Neural progenitor cell (in vitro differentiated cells): Measurements from ENCODE around the gene ELAPOR2. TPM values are rescaled to one million over a fixed set of nuclear protein-coding genes. Genes with fewer than 3 reads are reported as not detected.
A peak's percentile ranks its signal among the peaks of the same experiment; 100 is the strongest.

Source experiments
- DNase-seq: peaks from one replicate; pipeline ENCODE4 v3.0.0-alpha.2; 2016; ENCODE audit warnings: low spot score
- H2AFZ ChIP-seq: fragments of 200-600 bp; sonication (generic); replicated peaks from 2 replicates; pipeline ENCODE4 v1.6.1; 2016; ENCODE audit warnings: antibody characterized with exemption
- H3F3A ChIP-seq: fragments of 200-600 bp; sonication (generic); 2 replicates; pipeline ENCODE4 v1.6.1; 2016; ENCODE audit warnings: antibody characterized with exemption, low read depth
- H3K27ac ChIP-seq: fragments of 200-600 bp; sonication (generic); 2 replicates; pipeline ENCODE4 v1.5.1; 2016; ENCODE audit warnings: mild to moderate bottlenecking
- H3K27me3 ChIP-seq: fragments of 200-600 bp; sonication (generic); 2 replicates; pipeline ENCODE4 v1.6.1; 2016; ENCODE audit warnings: mild to moderate bottlenecking, moderate library complexity
- H3K36me3 ChIP-seq: fragments of 200-600 bp; sonication (generic); 2 replicates; pipeline ENCODE4 v1.5.1; 2016
- H3K4me1 ChIP-seq: fragments of 200-600 bp; sonication (generic); 2 replicates; pipeline ENCODE4 v1.6.1; 2016; ENCODE audit warnings: mixed run types
- H3K4me2 ChIP-seq: fragments of 200-600 bp; sonication (generic); 2 replicates; pipeline ENCODE4 v1.6.1; 2016
- H3K4me3 ChIP-seq: fragments of 200-600 bp; sonication (generic); 2 replicates; pipeline ENCODE4 v1.5.1; 2016
- H3K79me2 ChIP-seq: fragments of 200-600 bp; sonication (generic); 2 replicates; pipeline ENCODE4 v1.6.1; 2016; ENCODE audit warnings: low read depth
- H3K9ac ChIP-seq: fragments of 200-600 bp; sonication (generic); 2 replicates; pipeline ENCODE4 v1.6.1; 2016
- H3K9me3 ChIP-seq: fragments of 200-600 bp; sonication (generic); 2 replicates; pipeline ENCODE4 v1.5.1; 2016; ENCODE audit warnings: low read depth
- H4K20me1 ChIP-seq: fragments of 200-600 bp; sonication (generic); 2 replicates; pipeline ENCODE4 v1.6.1; 2016; ENCODE audit warnings: low read depth
- H3K27ac Mint-ChIP-seq: 3 replicates; pipeline ENCODE4 v1.8.0; 2021; ENCODE audit warnings: mixed read lengths
- H3K27me3 Mint-ChIP-seq: 2 replicates; pipeline ENCODE4 v1.8.0; 2022; ENCODE audit warnings: low read depth, mild to moderate bottlenecking, inconsistent platforms, moderate library complexity, mixed read lengths; ENCODE audit not compliant: insufficient read depth
- H3K36me3 Mint-ChIP-seq: 3 replicates; pipeline ENCODE4 v1.8.0; 2021; ENCODE audit warnings: mixed read lengths
- H3K4me1 Mint-ChIP-seq: 3 replicates; pipeline ENCODE4 v1.8.0; 2021; ENCODE audit warnings: mixed read lengths
- H3K4me3 Mint-ChIP-seq: 3 replicates; pipeline ENCODE4 v1.8.0; 2021; ENCODE audit warnings: mild to moderate bottlenecking, moderate library complexity, mixed read lengths
- H3K9me3 Mint-ChIP-seq: 3 replicates; pipeline ENCODE4 v1.8.0; 2020; ENCODE audit warnings: mixed read lengths
- CTCF ChIP-seq: fragments of 200-600 bp; sonication (generic); IDR thresholded peaks from 2 replicates; pipeline ENCODE4 v1.5.1; 2017; ENCODE audit warnings: antibody characterized with exemption, mild to moderate bottlenecking
- EZH2 ChIP-seq: fragments of 200-600 bp; sonication (generic); IDR thresholded peaks from 2 replicates; pipeline ENCODE4 v1.6.1; 2017; ENCODE audit warnings: antibody characterized with exemption, mild to moderate bottlenecking, moderate library complexity
- EZH2phosphoT487 ChIP-seq: fragments of 200-600 bp; sonication (generic); IDR thresholded peaks from 2 replicates; pipeline ENCODE4 v1.6.1; 2017; ENCODE audit warnings: antibody characterized with exemption
- total RNA-seq: library from RNA; depleted of rRNA; stranded (reverse); fragments of >200 nt; gene quantifications from 2 replicates; pipeline ENCODE4 v1.2.3, GENCODE V29; 2015; ENCODE audit warnings: low replicate concordance

ELAPOR2 gene
- total RNA-seq, 1 donor from 2014 or later, result 80.4 TPM

DNA sequence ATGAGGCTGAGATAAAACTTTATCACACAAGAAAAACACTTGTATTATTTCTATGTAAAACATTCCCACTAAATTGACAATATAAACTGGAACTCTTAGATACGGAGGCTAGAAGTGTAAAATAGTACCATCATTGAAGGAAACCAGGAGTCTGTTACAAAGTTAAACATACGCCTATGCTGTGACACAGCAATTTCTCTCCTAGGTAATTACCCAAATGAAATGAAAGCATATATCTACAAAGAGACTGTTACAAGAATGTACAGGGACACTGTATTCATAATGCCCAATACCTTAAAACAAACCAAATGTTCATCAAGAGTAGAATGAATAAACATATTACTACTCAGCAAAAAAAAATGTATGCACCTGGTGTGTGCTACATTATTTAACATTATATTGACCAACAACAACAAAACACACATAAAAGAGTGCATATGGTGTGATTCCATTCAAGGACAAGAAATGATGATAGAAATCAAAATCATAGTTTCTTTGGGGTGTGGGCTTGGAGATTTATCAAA is 33.2 kb upstream of the ELAPOR2 start:
- Mint-ChIP-seq H3K9me3 (peaks cover 3% of the 10 kb centered on the region), H3K36me3 (no peaks in the 10 kb centered on the region), H3K4me1 (no peaks in the 10 kb centered on the region), H3K27ac (no peak overlapping the region), H3K27me3 (no peaks in the 10 kb centered on the region), H3K4me3 (no peak overlapping the region)
- no peaks in the 10 kb centered on the region for H3K36me3 ChIP-seq
- TF ChIP-seq EZH2 (no peak), CTCF (no peak), EZH2phosphoT487 (no peak)
- no peak overlapping the region for H2AFZ ChIP-seq
- no peaks in the 10 kb centered on the region for H4K20me1 ChIP-seq
- H3F3A ChIP-seq, result no peaks in the 10 kb centered on the region
- H3K79me2 ChIP-seq, result no peaks in the 10 kb centered on the region
- H3K4me3 ChIP-seq, result no peak overlapping the region
- DNase-seq, result no peak
- H3K9me3 ChIP-seq, result no peaks in the 10 kb centered on the region
- H3K27ac ChIP-seq, result no peak overlapping the region
- H3K9ac ChIP-seq, result no peak overlapping the region
- no peak overlapping the region for H3K4me2 ChIP-seq
- no peaks in the 10 kb centered on the region for H3K4me1 ChIP-seq
- H3K27me3 ChIP-seq, result no peaks in the 10 kb centered on the region

DNA sequence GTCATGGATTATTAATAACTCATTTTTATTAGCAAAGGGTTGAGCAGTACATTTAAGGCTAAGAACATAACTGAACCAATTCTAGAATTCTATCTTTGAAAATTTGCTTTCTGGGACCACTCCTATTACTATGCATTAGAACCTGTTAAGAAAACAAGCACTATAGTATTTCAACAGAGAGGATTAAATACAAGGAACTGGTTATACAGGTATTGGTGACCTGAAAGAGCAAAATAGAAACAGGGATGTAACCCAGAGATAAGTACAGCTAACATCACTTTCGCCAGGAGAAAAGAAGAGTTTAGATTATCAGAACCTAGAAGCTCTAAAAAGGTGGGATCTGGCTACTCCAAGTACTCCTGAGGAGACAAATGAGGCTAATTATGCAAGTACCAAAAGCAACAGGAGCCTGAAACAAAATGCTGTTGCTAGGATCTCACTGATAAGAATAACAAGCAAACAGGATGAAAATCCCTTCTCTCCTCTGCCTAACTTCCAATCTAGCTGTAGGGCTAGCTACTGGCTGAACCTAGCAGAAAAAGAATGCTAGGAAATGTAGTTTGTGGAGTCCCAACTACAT is 32.1 kb upstream of the ELAPOR2 start:
- H3K27ac Mint-ChIP-seq, result no peak overlapping the region
- H3F3A ChIP-seq, result no peaks in the 10 kb centered on the region
- H3K9ac ChIP-seq, result no peak overlapping the region
- peaks cover 3% of the 10 kb centered on the region for H3K9me3 Mint-ChIP-seq
- H3K4me1 Mint-ChIP-seq, result no peaks in the 10 kb centered on the region
- no peaks in the 10 kb centered on the region for H3K27me3 ChIP-seq
- H3K27me3 Mint-ChIP-seq, result no peaks in the 10 kb centered on the region
- no peaks in the 10 kb centered on the region for H3K36me3 Mint-ChIP-seq
- H3K4me3 ChIP-seq, result no peak overlapping the region
- H4K20me1 ChIP-seq, result no peaks in the 10 kb centered on the region
- no peak overlapping the region for H3K4me3 Mint-ChIP-seq
- H3K4me1 ChIP-seq, result no peaks in the 10 kb centered on the region
- H3K36me3 ChIP-seq, result no peaks in the 10 kb centered on the region
- H3K9me3 ChIP-seq, result no peaks in the 10 kb centered on the region
- DNase-seq, result peak; percentile 2
- TF ChIP-seq EZH2phosphoT487 (no peak), CTCF (no peak), EZH2 (no peak)
- no peaks in the 10 kb centered on the region for H3K79me2 ChIP-seq
- H3K4me2 ChIP-seq, result no peak overlapping the region
- H2AFZ ChIP-seq, result peak overlapping the region; percentile 85
- no peak overlapping the region for H3K27ac ChIP-seq

DNA sequence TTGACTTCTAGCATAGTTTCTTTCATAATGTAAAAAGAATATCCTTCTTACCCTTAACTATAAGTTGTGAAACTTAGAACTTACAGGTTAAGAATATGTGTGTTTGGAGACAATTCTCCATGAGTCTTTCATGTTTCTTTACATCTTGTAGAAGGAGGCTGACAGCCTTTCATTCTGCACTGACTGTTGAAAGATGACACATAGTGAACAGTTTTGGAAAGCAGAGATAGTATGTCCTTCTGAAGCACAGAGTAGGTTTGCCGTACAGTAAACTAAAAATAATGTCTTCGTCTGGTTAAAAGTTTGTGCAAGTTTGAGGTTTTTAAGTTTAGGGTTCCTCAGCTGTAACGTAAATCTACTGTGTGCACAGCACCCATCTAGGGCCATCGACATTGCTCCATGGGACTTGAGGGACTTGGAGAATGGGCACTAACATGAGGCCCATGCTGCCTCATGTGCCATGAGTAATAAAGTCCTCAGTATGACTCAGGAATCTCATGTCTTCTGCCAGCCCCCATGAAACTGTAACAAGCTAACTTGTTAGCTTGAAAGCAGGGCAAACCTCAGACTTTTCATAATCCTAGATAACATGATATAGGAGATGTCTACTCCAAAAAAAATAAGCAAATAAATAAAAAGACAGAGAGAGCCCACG is 24.5 kb upstream of the ELAPOR2 start:
- no peaks in the 10 kb centered on the region for H3K4me1 Mint-ChIP-seq
- H4K20me1 ChIP-seq, result no peaks in the 10 kb centered on the region

More for the DNA sequence above, 24.5 kb upstream of the ELAPOR2 start:
- no peaks in the 10 kb centered on the region for H3K27me3 Mint-ChIP-seq
- TF ChIP-seq EZH2, result no peak
- no peak for TF ChIP-seq EZH2phosphoT487
- no peak for TF ChIP-seq CTCF
- H3K27ac Mint-ChIP-seq, result no peak overlapping the region
- H3K4me2 ChIP-seq, result no peak overlapping the region
- H3K9me3 Mint-ChIP-seq, result no peaks in the 10 kb centered on the region
- no peaks in the 10 kb centered on the region for H3K4me1 ChIP-seq
- H3K9ac ChIP-seq, result no peak overlapping the region
- H3K79me2 ChIP-seq, result no peaks in the 10 kb centered on the region
- no peak for DNase-seq
- H3K4me3 Mint-ChIP-seq, result no peak overlapping the region
- H3K27ac ChIP-seq, result no peak overlapping the region
- no peak overlapping the region for H3K4me3 ChIP-seq
- no peaks in the 10 kb centered on the region for H3F3A ChIP-seq
- no peaks in the 10 kb centered on the region for H3K36me3 ChIP-seq
- H3K27me3 ChIP-seq, result no peaks in the 10 kb centered on the region
- no peaks in the 10 kb centered on the region for H3K9me3 ChIP-seq
- H2AFZ ChIP-seq, result no peak overlapping the region
- no peaks in the 10 kb centered on the region for H3K36me3 Mint-ChIP-seq
